GM19452 (cell line): ENCODE results near the gene SUMO2.

Experiments used
- ATAC-seq: cut with Tn5 transposase; IDR thresholded peaks from one replicate; pipeline ENCODE4 v1.9.1; 2021; ENCODE audit not compliant: unreplicated experiment

Gene SUMO2

GRCh38 chr17:75124819-75125162 is 58.0 kb downstream of the SUMO2 start:
- ATAC-seq: no peak

GRCh38 chr17:75124041-75124818 is 58.5 kb downstream of the SUMO2 start:
- ATAC-seq: no peak

- no peak for ATAC-seq
These were observed 64.5 kb downstream of the SUMO2 start for GRCh38 chr17:75118307-75118706.

GRCh38 chr17:75116737-75117136 is 66.0 kb downstream of the SUMO2 start:
- no peak for ATAC-seq
